DOHH2 (cell line): ENCODE results near the gene EPC1.
"Not testable (repeated sequence)": the region's sequence is repeated elsewhere in the genome, so short reads cannot be mapped to it uniquely, and the experiment has no call there.

ENCODE experiments used
- H3F3A ChIP-seq: fragments of 200-600 bp; sonication (generic), shearing (Covaris generic); 2 replicates; pipeline ENCODE4 v1.6.0; 2016; ENCODE audit warnings: antibody characterized with exemption, mild to moderate bottlenecking; ENCODE audit not compliant: control insufficient read depth, insufficient read depth
- H3K27ac ChIP-seq: fragments of 200-600 bp; sonication (generic); 2 replicates; pipeline ENCODE4 v1.5.1; 2014; ENCODE audit warnings: low read depth, mild to moderate bottlenecking, low read length, moderate library complexity
- H3K27me3 ChIP-seq: fragments of 200-600 bp; sonication (generic); 2 replicates; pipeline ENCODE4 v1.6.1; 2014; ENCODE audit warnings: mild to moderate bottlenecking, low read length, mixed read lengths; ENCODE audit not compliant: control insufficient read depth
- H3K36me3 ChIP-seq: fragments of 200-600 bp; sonication (generic); 2 replicates; pipeline ENCODE4 v1.6.1; 2014; ENCODE audit warnings: mild to moderate bottlenecking, low read length, moderate library complexity, mixed read lengths; ENCODE audit not compliant: control insufficient read depth
- H3K4me1 ChIP-seq: fragments of 200-600 bp; sonication (generic); 2 replicates; pipeline ENCODE4 v1.6.1; 2014; ENCODE audit warnings: mild to moderate bottlenecking, low read length, mixed read lengths; ENCODE audit not compliant: control insufficient read depth
- H3K4me2 ChIP-seq: fragments of 200-600 bp; sonication (generic); 2 replicates; pipeline ENCODE4 v1.6.0; 2014; ENCODE audit warnings: mild to moderate bottlenecking, low read length, moderate library complexity
- H3K4me3 ChIP-seq: fragments of 200-600 bp; sonication (generic); 2 replicates; pipeline ENCODE4 v1.5.1; 2014; ENCODE audit warnings: mild to moderate bottlenecking, low read length, mixed read lengths
- H3K79me2 ChIP-seq: fragments of 200-600 bp; sonication (generic); 2 replicates; pipeline ENCODE4 v1.6.1; 2014; ENCODE audit warnings: mild to moderate bottlenecking, low read length, mixed read lengths; ENCODE audit not compliant: control insufficient read depth
- H3K9me2 ChIP-seq: fragments of 200-600 bp; sonication (generic); replicated peaks from 2 replicates; pipeline ENCODE4 v1.6.1; 2014; ENCODE audit warnings: mild to moderate bottlenecking, low read length, mixed read lengths; ENCODE audit not compliant: control insufficient read depth
- H3K9me3 ChIP-seq: fragments of 200-600 bp; sonication (generic); 2 replicates; pipeline ENCODE4 v1.6.1; 2014; ENCODE audit warnings: antibody characterized with exemption, low read length, mixed read lengths; ENCODE audit not compliant: control insufficient read depth, insufficient read depth
- H4K20me1 ChIP-seq: fragments of 200-600 bp; sonication (generic); 2 replicates; pipeline ENCODE4 v1.6.0; 2014; ENCODE audit warnings: low read depth, mild to moderate bottlenecking, antibody characterized with exemption, low read length, moderate library complexity; ENCODE audit not compliant: control insufficient read depth, insufficient read depth

Gene EPC1

DNA sequence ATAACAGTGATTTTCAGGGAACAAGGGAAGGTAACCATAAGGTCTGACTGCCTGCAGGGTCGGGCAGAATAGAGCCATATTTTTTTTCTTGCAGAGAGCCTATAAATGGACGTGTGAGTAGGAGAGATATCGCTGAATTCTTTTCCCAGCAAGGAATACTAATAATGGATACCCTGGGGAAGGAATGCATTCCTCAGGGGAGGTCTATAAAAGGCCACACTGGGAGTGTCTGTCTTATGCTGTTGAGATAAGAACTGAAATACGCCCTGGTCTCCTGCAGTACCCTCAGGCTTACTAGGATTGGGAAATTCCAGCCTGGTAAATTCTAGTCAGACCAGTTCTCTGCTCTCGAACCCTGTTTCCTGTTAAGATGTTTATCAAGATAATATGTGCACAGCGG, 127.8 kb downstream of the EPC1 start:
- not testable (repeated sequence) for H3K9me3 ChIP-seq, H3K9me2 ChIP-seq, H3K27ac ChIP-seq, H3K4me3 ChIP-seq, H3K79me2 ChIP-seq, H3K4me1 ChIP-seq, H3K27me3 ChIP-seq, H3K36me3 ChIP-seq, H3K4me2 ChIP-seq, H3F3A ChIP-seq, H4K20me1 ChIP-seq

DNA sequence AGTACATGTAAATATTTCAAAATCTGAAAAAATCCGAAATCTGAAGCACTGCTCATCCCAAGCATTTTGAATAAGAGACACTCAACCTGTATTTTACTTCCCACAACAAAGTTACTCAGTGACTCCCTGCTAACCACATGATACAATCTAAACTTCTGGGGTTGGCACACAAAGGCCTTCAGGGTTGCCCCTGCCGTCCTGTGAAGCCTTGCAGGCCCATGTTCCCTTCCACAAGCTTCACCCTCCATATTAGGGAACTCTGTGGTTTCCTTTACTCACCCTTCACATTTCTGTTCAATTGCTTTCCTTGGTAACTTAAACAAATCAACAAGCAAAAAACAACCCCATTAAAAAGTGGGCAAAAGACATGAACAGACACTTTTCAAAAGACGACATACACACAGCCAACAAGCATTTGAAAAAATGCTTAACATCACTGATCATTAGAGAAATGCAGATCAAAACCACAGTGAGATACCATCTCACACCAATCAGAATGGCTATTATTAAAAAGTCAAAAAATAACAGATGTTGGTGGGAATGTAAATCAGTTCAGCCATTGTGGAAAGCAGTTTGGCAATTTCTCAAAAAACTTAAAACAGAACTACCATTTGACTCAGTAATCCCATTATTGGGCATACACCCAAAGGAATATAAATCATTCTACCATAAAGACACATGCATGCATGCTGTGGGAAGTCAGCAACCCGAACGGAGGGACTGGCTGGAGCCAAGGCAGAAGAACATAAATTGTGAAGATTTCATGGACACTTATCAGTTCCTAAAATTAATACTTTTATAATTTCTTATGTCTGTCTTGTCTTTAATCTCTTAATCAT, 128.5 kb downstream of the EPC1 start:
- H3K27ac ChIP-seq, result not testable (repeated sequence)

More for the DNA sequence above, 128.5 kb downstream of the EPC1 start:
- not testable (repeated sequence) for H3K79me2 ChIP-seq, H3K4me1 ChIP-seq, H3K9me3 ChIP-seq, H3K4me2 ChIP-seq, H3K4me3 ChIP-seq, H3F3A ChIP-seq, H3K9me2 ChIP-seq, H3K36me3 ChIP-seq, H4K20me1 ChIP-seq, H3K27me3 ChIP-seq
